ENCODE data around the gene THG1L. TPM values are rescaled to one million over a fixed set of nuclear protein-coding genes. Genes with fewer than 3 reads are reported as not detected.
"Not testable (repeated sequence)": the region's sequence is repeated elsewhere in the genome, so short reads cannot be mapped to it uniquely, and the experiment has no call there.

The THG1L gene
- polyA plus RNA-seq, 5 donors, result 27.4 to 32.5 (median 28.8) TPM

GRCh38 chr5:157721159-157721558 lies 10.1 kb upstream of the THG1L start:
- DNase-seq, result no peak

GRCh38 chr5:157722895-157723294 lies 8.3 kb upstream of the THG1L start:
- not testable (repeated sequence) for DNase-seq

- not testable (repeated sequence) for DNase-seq
Measured at GRCh38 chr5:157726607-157727006, 4.6 kb upstream of the THG1L start.

GRCh38 chr5:157727858-157728257 lies 3.4 kb upstream of the THG1L start:
- DNase-seq, result not testable (repeated sequence)

- DNase-seq, result no peak
Measured at GRCh38 chr5:157729858-157730257, 1.4 kb upstream of the THG1L start.

- no peak for DNase-seq
Measured at GRCh38 chr5:157730900-157731271, 334 bp upstream of the THG1L start.

GRCh38 chr5:157732130-157732514 lies 902 bp downstream of the THG1L start:
- DNase-seq, result no peak

GRCh38 chr5:157732596-157733262 lies 1.5 kb downstream of the THG1L start:
- DNase-seq, result no peak

- no peak for DNase-seq
Measured at GRCh38 chr5:157734436-157734835, 3.2 kb downstream of the THG1L start.

- DNase-seq, result no peak
Measured at GRCh38 chr5:157735991-157736390, 4.8 kb downstream of the THG1L start.

- DNase-seq, result no peak
Measured at GRCh38 chr5:157739388-157740228, 8.4 kb downstream of the THG1L start.

- no peak for DNase-seq
Measured at GRCh38 chr5:157740229-157740610, 9.0 kb downstream of the THG1L start.

- DNase-seq, result no peak
Measured at GRCh38 chr5:157741131-157741530, 9.9 kb downstream of the THG1L start.

GRCh38 chr5:157743163-157744050 lies 12.2 kb downstream of the THG1L start, which contains the start of gene LSM11:
TSS of gene LSM11 (plus strand) at chr5:157743712. CDS start at chr5:157743751, 39 bp downstream.
- DNase-seq, result peak; percentile 90 to 92

- peak; percentile 4 to 9 for DNase-seq
Measured at GRCh38 chr5:157744051-157745011, 13.1 kb downstream of the THG1L start.

- DNase-seq, result no peak
Measured at GRCh38 chr5:157745041-157745456, 13.8 kb downstream of the THG1L start.

GRCh38 chr5:157747173-157747740 lies 16.0 kb downstream of the THG1L start:
- DNase-seq, result no peak

GRCh38 chr5:157747766-157748700 lies 16.8 kb downstream of the THG1L start:
- DNase-seq, result no peak

- DNase-seq, result no peak
Measured at GRCh38 chr5:157748760-157749461, 17.7 kb downstream of the THG1L start.

All from right lung (tissue), 5 donors.